HepG2 (cell line): Measurements from ENCODE around the gene ST6GALNAC4. TPM values are rescaled to one million over a fixed set of nuclear protein-coding genes. Genes with fewer than 3 reads are reported as not detected.

ENCODE experiments used
- ATAC-seq: fragments of 200-7000 bp; cut with Tn5 transposase; 3 replicates; pipeline ENCODE4 v1.9.1; 2020; ENCODE audit warnings: mild to moderate bottlenecking, moderate library complexity
- BruUV-seq: library from RNA; stranded (reverse); fragments of 400-500 nt; replicated peaks from 2 replicates; lab custom pipeline; 2021; lab: Mats Ljungman, UMichigan
- CTCF ChIA-PET: fragments of 300-600 bp; formaldehyde crosslinking; extraction: SDS; loops from one replicate; lab custom pipeline; 2021; ENCODE audit warnings: low total read pairs, inconsistent platforms, low intra/inter-chr PET ratio; lab: Yijun Ruan, JAX
- POLR2A ChIA-PET: fragments of 350-600 bp; sonication (Branson Sonifier 250); formaldehyde crosslinking; loops from one replicate; lab custom pipeline; 2020; ENCODE audit warnings: antibody characterized with exemption, inconsistent platforms; lab: Yijun Ruan, JAX
- DNase-seq: peaks from one replicate; pipeline ENCODE4 v3.0.0-alpha.2; 2015; ENCODE audit warnings: low spot score
- FAIRE-seq: peaks from 3 replicates; lab custom pipeline; 2011; peaks lifted over from hg19 to GRCh38; lab: Jason Lieb, UNC
- H2AFZ ChIP-seq: one replicate; pipeline ENCODE4 v1.6.1; 2011; ENCODE audit warnings: low read length, inconsistent platforms
- H3K27ac ChIP-seq: fragments of 300-600 bp; 3 replicates; pipeline ENCODE4 v1.8.0; 2011; ENCODE audit warnings: mixed run types, mild to moderate bottlenecking, mixed read lengths, low read length, inconsistent platforms; ENCODE audit not compliant: insufficient read depth; ENCODE audit errors: extremely low read length
- H3K27me3 ChIP-seq, 2 experiments: fragments of 200-600 bp in 1 of 2; 2 replicates in 1 of 2; 3 replicates in 1 of 2; pipeline versions ENCODE4 v1.6.0 to v1.8.0; 2011; ENCODE audit warnings: low read length in 2 of 2, mild to moderate bottlenecking in 2 of 2, moderate library complexity in 2 of 2, inconsistent platforms in 1 of 2; ENCODE audit not compliant: insufficient read depth in 2 of 2, control insufficient read depth in 1 of 2
- H3K36me3 ChIP-seq, 2 experiments: fragments of 200-600 bp in 1 of 2; replicated peaks in 1 of 2; 2 replicates in 1 of 2; 3 replicates in 1 of 2; pipeline versions ENCODE4 v1.5.1 to v1.8.0; 2011; ENCODE audit warnings: low read length in 2 of 2, inconsistent platforms in 1 of 2; ENCODE audit not compliant: insufficient read depth in 2 of 2, control insufficient read depth in 1 of 2
- H3K4me1 ChIP-seq: 2 replicates; pipeline ENCODE4 v1.5.1; 2012; ENCODE audit warnings: low read length, inconsistent platforms; ENCODE audit not compliant: insufficient read depth
- H3K4me2 ChIP-seq: 2 replicates; pipeline ENCODE4 v1.6.0; 2011; ENCODE audit warnings: low read depth, low read length, inconsistent platforms
- H3K4me3 ChIP-seq, 3 experiments: fragments of 200-600 bp in 1 of 3; sonication (generic), shearing (Covaris generic) in 1 of 3; replicated peaks in 1 of 3; 2 replicates each; pipeline ENCODE4 v1.5.1; 2011 to 2016; ENCODE audit warnings: low read length in 3 of 3, inconsistent platforms in 2 of 3, low read depth in 2 of 3, mild to moderate bottlenecking in 2 of 3, control low read depth in 1 of 3, mixed read lengths in 1 of 3; ENCODE audit not compliant: insufficient read depth in 1 of 3
- H3K79me2 ChIP-seq: one replicate; pipeline ENCODE4 v1.6.1; 2011; ENCODE audit warnings: low read length, inconsistent platforms; ENCODE audit not compliant: insufficient read depth
- H3K9ac ChIP-seq: 2 replicates; pipeline ENCODE4 v1.6.0; 2011; ENCODE audit warnings: mild to moderate bottlenecking, low read depth, low read length, inconsistent platforms; ENCODE audit not compliant: insufficient read depth
- H3K9me3 ChIP-seq: 2 replicates; pipeline ENCODE4 v1.5.1; 2012; ENCODE audit warnings: mild to moderate bottlenecking, low read length
- H4K20me1 ChIP-seq: 2 replicates; pipeline ENCODE4 v1.6.0; 2011; ENCODE audit warnings: inconsistent platforms, mild to moderate bottlenecking, low read length, moderate library complexity; ENCODE audit not compliant: insufficient read depth
- FOXP1 ChIP-seq, 2 experiments: fragments of 450-650 bp in 1 of 2; IDR thresholded peaks; 2 replicates each; pipeline ENCODE4 v1.6.1; 2017 to 2018; ENCODE audit warnings: antibody characterized with exemption in 1 of 2
- FUBP1 ChIP-seq: sonication (generic); formaldehyde crosslinking; IDR thresholded peaks from 2 replicates; pipeline ENCODE4 v1.5.1; 2020; ENCODE audit warnings: missing genetic modification reagents, mild to moderate bottlenecking, borderline replicate concordance
- GATAD2A ChIP-seq: IDR thresholded peaks from 2 replicates; pipeline ENCODE4 v1.6.1; 2016
- MAX ChIP-seq: IDR thresholded peaks from 2 replicates; pipeline ENCODE4 v1.6.1; 2012; ENCODE audit warnings: inconsistent platforms
- PHF21A ChIP-seq: sonication (generic); formaldehyde crosslinking; IDR thresholded peaks from 2 replicates; pipeline ENCODE4 v1.5.0; 2020; ENCODE audit warnings: mild to moderate bottlenecking, missing genetic modification reagents
- SALL1 ChIP-seq: sonication (generic); formaldehyde crosslinking; IDR thresholded peaks from 2 replicates; pipeline ENCODE4 v1.8.0; 2022; ENCODE audit warnings: mild to moderate bottlenecking, missing genetic modification reagents
- ZBTB20 ChIP-seq: sonication (generic); formaldehyde crosslinking; IDR thresholded peaks from 2 replicates; pipeline ENCODE4 v1.8.1; 2023; ENCODE audit warnings: missing genetic modification reagents, low read depth, mild to moderate bottlenecking, borderline replicate concordance
- ZMYM4 ChIP-seq: sonication (generic); formaldehyde crosslinking; IDR thresholded peaks from 2 replicates; pipeline ENCODE4 v1.8.1; 2023; ENCODE audit warnings: mild to moderate bottlenecking, missing genetic modification reagents
- ZNF263 ChIP-seq: sonication (generic); formaldehyde crosslinking; IDR thresholded peaks from 2 replicates; pipeline ENCODE4 v1.4.0; 2020; ENCODE audit warnings: missing genetic modification reagents
- ZNF496 ChIP-seq: sonication (generic); formaldehyde crosslinking; IDR thresholded peaks from 2 replicates; pipeline ENCODE4 v1.8.1; 2023; ENCODE audit warnings: mild to moderate bottlenecking, moderate library complexity, missing genetic modification reagents; ENCODE audit not compliant: insufficient replicate concordance
- ZNF614 ChIP-seq: IDR thresholded peaks from 2 replicates; pipeline ENCODE4 v1.6.1; 2018; ENCODE audit warnings: missing biosample characterization, missing genetic modification reagents, inconsistent platforms, borderline replicate concordance
- ZNF841 ChIP-seq: sonication (generic); formaldehyde crosslinking; IDR thresholded peaks from 2 replicates; pipeline ENCODE4 v1.8.1; 2023; ENCODE audit warnings: missing genetic modification reagents, borderline replicate concordance
- WGBS: methylation state at CpG from one replicate; pipeline ENCODE4 v1.1.6; 2017; ENCODE audit warnings: low lambda C conversion rate; 5-methylcytosine and 5-hydroxymethylcytosine counted together
- in situ Hi-C: cut with HindIII; loops from 2 replicates; pipeline ENCODE4 v1.10.0; 2017; ENCODE audit warnings: low pct_unique_long_range_greater_than_20kb; ENCODE audit not compliant: extremely low pct_ligation_motif_present
- intact Hi-C: fragments of 100-400 bp; cut with micrococcal nuclease; formaldehyde crosslinking; loops from one replicate; pipeline ENCODE4 v1.10.0; 2022; ENCODE audit not compliant: unreplicated experiment
- polyA plus RNA-seq, 8 experiments: library from polyadenylated mRNA; depleted of rRNA in 3 of 8; stranded (reverse) in 7 of 8; unstranded in 1 of 8; fragments of >200 nt; fragmentation: Illumina TruSeq in 4 of 8; extraction: Trizol in 4 of 8; gene quantifications; 2 replicates each; pipeline versions ENCODE4 v1.2.1 to v1.2.3, GENCODE V29; 2011 to 2016; ENCODE audit warnings: low read depth in 4 of 8, missing spikeins in 1 of 8, mixed read lengths in 1 of 8; ENCODE audit not compliant: insufficient read depth in 1 of 8
- total RNA-seq, 5 experiments: library from RNA; depleted of rRNA; stranded (reverse); fragments of >200 nt; fragmentation: Illumina TruSeq; extraction: Trizol; gene quantifications; 2 replicates each; pipeline ENCODE4 v1.2.3, GENCODE V29; 2016; ENCODE audit warnings: low read depth in 1 of 5
- TF ChIP-seq, protein P1 (sequence below): sonication (generic); formaldehyde crosslinking; conservative IDR thresholded peaks from 2 replicates; pipeline ENCODE4 v1.4.0; 2020; ENCODE audit warnings: missing genetic modification reagents
- TF ChIP-seq, protein P2 (sequence below): sonication (generic); formaldehyde crosslinking; IDR thresholded peaks from 2 replicates; pipeline ENCODE4 v1.4.0; 2020; ENCODE audit warnings: mild to moderate bottlenecking, missing genetic modification reagents
- TF ChIP-seq, protein P3 (sequence below): sonication (generic); formaldehyde crosslinking; IDR thresholded peaks from 2 replicates; pipeline ENCODE4 v1.4.0; 2020; ENCODE audit warnings: low read depth, mild to moderate bottlenecking, missing genetic modification reagents

Gene ST6GALNAC4
- total and polyA plus RNA-seq, 2 of the 13 experiments (the other 11 are each of a cell fraction or from before 2014, with no cell fraction given) = 18.8 to 27.7 TPM

DNA sequence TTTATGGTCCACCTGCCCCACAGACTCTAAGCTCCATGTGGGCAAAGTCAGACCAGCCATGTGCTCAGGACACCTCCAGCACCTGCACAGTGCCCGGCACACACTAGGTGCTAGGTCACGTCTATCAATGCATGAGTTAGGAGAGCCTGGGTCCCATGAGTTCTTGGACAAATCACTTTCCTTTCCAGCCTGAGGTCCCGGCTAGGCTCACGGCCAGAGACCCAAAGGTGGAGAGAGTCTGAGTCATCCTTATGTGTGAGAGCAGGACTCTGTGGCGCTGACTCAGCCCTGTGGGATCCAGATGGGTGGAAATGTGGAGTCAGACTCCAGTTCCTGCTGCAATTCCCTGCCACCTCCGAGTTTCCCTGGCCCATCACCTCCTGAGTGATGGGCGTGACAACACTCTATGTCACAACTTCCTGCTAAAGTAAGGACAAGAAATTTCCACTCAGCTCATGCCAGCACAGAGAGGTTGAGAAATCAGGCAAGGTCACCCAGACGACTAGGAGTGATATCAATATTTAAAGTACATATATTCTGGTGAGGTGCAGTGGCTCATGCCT, 2.5 kb upstream of the ST6GALNAC4 start (continued):
- TF ChIP-seq FOXP1 (IDR thresholded peaks at IDR 0.05) (no peak), FOXP1 (CRISPR knock-in tag; IDR thresholded peaks at IDR 0.05) (0 out of 2 replicates have a peak, but pooled peaks have one; percentile 9), ZNF614 (0 out of 2 replicates have a peak, but pooled peaks have one; percentile 18), SALL1 (CRISPR knock-in tag) (peak; percentile 23; the same call in 1 of the 2 replicates), ZNF263 (CRISPR knock-in tag) (0 out of 2 replicates have a peak, but pooled peaks have one; percentile 42), ZNF496 (CRISPR knock-in tag) (no peak), MAX (peak; percentile 44; the same call in 1 of the 2 replicates), PHF21A (peak; percentile 53), ZBTB20 (CRISPR knock-in tag) (no peak; the same call in 1 of the 2 replicates)
- TF ChIP-seq, protein P1, sequence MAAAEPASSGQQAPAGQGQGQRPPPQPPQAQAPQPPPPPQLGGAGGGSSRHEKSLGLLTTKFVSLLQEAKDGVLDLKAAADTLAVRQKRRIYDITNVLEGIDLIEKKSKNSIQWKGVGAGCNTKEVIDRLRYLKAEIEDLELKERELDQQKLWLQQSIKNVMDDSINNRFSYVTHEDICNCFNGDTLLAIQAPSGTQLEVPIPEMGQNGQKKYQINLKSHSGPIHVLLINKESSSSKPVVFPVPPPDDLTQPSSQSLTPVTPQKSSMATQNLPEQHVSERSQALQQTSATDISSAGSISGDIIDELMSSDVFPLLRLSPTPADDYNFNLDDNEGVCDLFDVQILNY = no peak

GRCh38 chr9:127918183-127919107, 1.6 kb upstream of the ST6GALNAC4 start:
- Histone ChIP-seq H3K27me3 (no peaks in the 10 kb centered on the region; a peak in 1 of 5 replicates), H3K79me2 (peaks cover 2% of the 10 kb centered on the region), H2AFZ (no peak overlapping the region), H3K27ac (no peak overlapping the region), H3K9me3 (no peaks in the 10 kb centered on the region), H3K4me2 (peak overlapping the region; percentile 66), H3K36me3 (no peaks in the 10 kb centered on the region), H3K9ac (no peak overlapping the region; the same call in 1 of the 2 replicates), H4K20me1 (no peaks in the 10 kb centered on the region), H3K4me3 (peak overlapping the region in 1 of 3 experiments; percentile 45; a peak in 2 of 6 replicates), H3K4me1 (peaks cover 70% of the 10 kb centered on the region)
- ATAC-seq = peak; percentile 67
- CTCF ChIA-PET = no interaction called here
- in situ Hi-C loops (loop anchor here (5.0 kb wide), 1 partner anchor 46 kb away; no protein-coding TSS in a partner anchor), intact Hi-C loops (loop anchor here (1.0 to 5.0 kb wide), 2 partner anchors 116 to 183 kb away; partner anchors contain the start of genes FPGS and TOR2A)
- DNase-seq = no peak
- POLR2A ChIA-PET = interaction anchor here (2.4 to 7.9 kb wide), 2 partner anchors 14 to 21 kb away, joined by 24 to 78 read pairs; no protein-coding TSS in a partner anchor
- no TSS peak for BruUV-seq
- 19% methylated on average over 7 of the region's 8 CpGs for WGBS
- FAIRE-seq = peak; percentile 36
- TF ChIP-seq ZNF841 (no peak), FUBP1 (CRISPR knock-in tag) (no peak), ZMYM4 (CRISPR knock-in tag) (no peak), GATAD2A (CRISPR knock-in tag) (0 out of 2 replicates have a peak, but pooled peaks have one; percentile 19)
- TF ChIP-seq, protein P2, sequence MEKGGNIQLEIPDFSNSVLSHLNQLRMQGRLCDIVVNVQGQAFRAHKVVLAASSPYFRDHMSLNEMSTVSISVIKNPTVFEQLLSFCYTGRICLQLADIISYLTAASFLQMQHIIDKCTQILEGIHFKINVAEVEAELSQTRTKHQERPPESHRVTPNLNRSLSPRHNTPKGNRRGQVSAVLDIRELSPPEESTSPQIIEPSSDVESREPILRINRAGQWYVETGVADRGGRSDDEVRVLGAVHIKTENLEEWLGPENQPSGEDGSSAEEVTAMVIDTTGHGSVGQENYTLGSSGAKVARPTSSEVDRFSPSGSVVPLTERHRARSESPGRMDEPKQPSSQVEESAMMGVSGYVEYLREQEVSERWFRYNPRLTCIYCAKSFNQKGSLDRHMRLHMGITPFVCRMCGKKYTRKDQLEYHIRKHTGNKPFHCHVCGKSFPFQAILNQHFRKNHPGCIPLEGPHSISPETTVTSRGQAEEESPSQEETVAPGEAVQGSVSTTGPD (CRISPR knock-in tag) = peak; percentile 83; the same call in 1 of the 2 replicates
- TF ChIP-seq, protein P3, sequence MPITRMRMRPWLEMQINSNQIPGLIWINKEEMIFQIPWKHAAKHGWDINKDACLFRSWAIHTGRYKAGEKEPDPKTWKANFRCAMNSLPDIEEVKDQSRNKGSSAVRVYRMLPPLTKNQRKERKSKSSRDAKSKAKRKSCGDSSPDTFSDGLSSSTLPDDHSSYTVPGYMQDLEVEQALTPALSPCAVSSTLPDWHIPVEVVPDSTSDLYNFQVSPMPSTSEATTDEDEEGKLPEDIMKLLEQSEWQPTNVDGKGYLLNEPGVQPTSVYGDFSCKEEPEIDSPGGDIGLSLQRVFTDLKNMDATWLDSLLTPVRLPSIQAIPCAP (CRISPR knock-in tag) = no peak
